HUDEP-2 (cell line): ENCODE measurements around the gene LMO1.

Source experiments
- DNase-seq, 76 experiments: peaks; one replicate each; lab custom pipeline; 2025; ENCODE audit not compliant: unreplicated experiment in 76 of 76; lab: John Stamatoyannopoulos, UW

Gene LMO1

GRCh38 chr11:8230178-8230859 is 33.4 kb downstream of the LMO1 start:
- no peak for DNase-seq

- DNase-seq, result no peak
Observed at GRCh38 chr11:8229299-8230177, 34.1 kb downstream of the LMO1 start.

- DNase-seq, result no peak
Observed at GRCh38 chr11:8228231-8228630, 35.4 kb downstream of the LMO1 start.

GRCh38 chr11:8227156-8228152 is 36.2 kb downstream of the LMO1 start:
- DNase-seq, result no peak

- peak in 56 of 76 experiments; percentile 1 to 71 (median 42) for DNase-seq
Observed at GRCh38 chr11:8225589-8226036, 38.1 kb downstream of the LMO1 start.

- no peak for DNase-seq
Observed at GRCh38 chr11:8224711-8225110, 39.0 kb downstream of the LMO1 start.

- DNase-seq, result no peak
Observed at GRCh38 chr11:8224161-8224591, 39.5 kb downstream of the LMO1 start.

GRCh38 chr11:8223513-8223900 is 40.2 kb downstream of the LMO1 start:
- no peak for DNase-seq

GRCh38 chr11:8222820-8223512 is 40.7 kb downstream of the LMO1 start:
- no peak for DNase-seq

- DNase-seq, result no peak
Observed at GRCh38 chr11:8221917-8222495, 41.7 kb downstream of the LMO1 start.

GRCh38 chr11:8221046-8221723 is 42.5 kb downstream of the LMO1 start:
- no peak for DNase-seq

GRCh38 chr11:8220261-8221045 is 43.2 kb downstream of the LMO1 start:
- DNase-seq, result no peak

- peak in 37 of 76 experiments; percentile 1 to 49 (median 23) for DNase-seq
Observed at GRCh38 chr11:8219257-8220021, 44.2 kb downstream of the LMO1 start.

- peak in 1 of 76 experiments; percentile 6 for DNase-seq
Observed at GRCh38 chr11:8218840-8219239, 44.8 kb downstream of the LMO1 start.

GRCh38 chr11:8218409-8218808 is 45.3 kb downstream of the LMO1 start:
- no peak for DNase-seq

GRCh38 chr11:8217926-8218325 is 45.8 kb downstream of the LMO1 start:
- no peak for DNase-seq

- no peak for DNase-seq
Observed at GRCh38 chr11:8217136-8217535, 46.5 kb downstream of the LMO1 start.

- no peak for DNase-seq
Observed at GRCh38 chr11:8213376-8213775, 50.3 kb downstream of the LMO1 start.
